Small intestine (tissue), 7 donors: ENCODE measurements around the gene MICU2. TPM values are rescaled to one million over a fixed set of nuclear protein-coding genes. Genes with fewer than 3 reads are reported as not detected.

ENCODE experiments used
- DNase-seq, 2 donors: peaks; one replicate each; pipeline versions ENCODE4 v3.0.0 to v3.0.0-alpha.2; 2013
- FAIRE-seq: peaks from 2 replicates; lab custom pipeline; 2012; peaks lifted over from hg19 to GRCh38; lab: Jason Lieb, UNC
- H3K27ac ChIP-seq, 3 donors: one replicate each; pipeline ENCODE4 v1.5.1; 2013; ENCODE audit warnings: low read length in 2 of 3, mild to moderate bottlenecking in 2 of 3, control low read depth in 1 of 3, inconsistent platforms in 1 of 3, low read depth in 1 of 3, moderate library complexity in 1 of 3
- H3K27me3 ChIP-seq, 3 donors: one replicate each; pipeline ENCODE4 v1.6.1; 2013; ENCODE audit warnings: low read length in 3 of 3, inconsistent platforms in 1 of 3; ENCODE audit not compliant: control insufficient read depth in 3 of 3, insufficient read depth in 3 of 3
- H3K36me3 ChIP-seq, 3 donors: one replicate each; pipeline ENCODE4 v1.6.1; 2013; ENCODE audit warnings: low read length in 3 of 3, inconsistent platforms in 1 of 3, low read depth in 1 of 3, mild to moderate bottlenecking in 1 of 3, moderate library complexity in 1 of 3; ENCODE audit not compliant: control insufficient read depth in 3 of 3, insufficient read depth in 2 of 3
- H3K4me1 ChIP-seq, 3 donors: one replicate each; pipeline ENCODE4 v1.6.1; 2013; ENCODE audit warnings: low read length in 2 of 3, inconsistent platforms in 1 of 3, low read depth in 1 of 3, mild to moderate bottlenecking in 1 of 3, moderate library complexity in 1 of 3; ENCODE audit not compliant: control insufficient read depth in 3 of 3, insufficient read depth in 2 of 3
- H3K4me3 ChIP-seq, 3 donors: one replicate each; pipeline ENCODE4 v1.5.1; 2013; ENCODE audit warnings: low read length in 3 of 3, control low read depth in 1 of 3, inconsistent platforms in 1 of 3, low read depth in 1 of 3, mild to moderate bottlenecking in 1 of 3, moderate library complexity in 1 of 3
- H3K9me3 ChIP-seq, 2 donors: one replicate each; pipeline ENCODE4 v1.6.1; 2013; ENCODE audit warnings: low read depth in 1 of 2, low read length in 1 of 2; ENCODE audit not compliant: control insufficient read depth in 2 of 2, insufficient read depth in 1 of 2
- WGBS, 3 donors: extraction: QIAGEN DNeasy Blood & Tissue Kit; methylation state at CpG; one replicate each; pipeline ENCODE4 v1.1.7; 2013; 5-methylcytosine and 5-hydroxymethylcytosine counted together
- polyA plus RNA-seq, 4 donors: library from polyadenylated mRNA; stranded (reverse) in 3 of 4; unstranded in 1 of 4; fragments of 200-250 nt in 3 of 4; fragments of 120-200 nt in 1 of 4; gene quantifications; one replicate each; pipeline versions ENCODE4 v1.2.1 to v1.2.3, GENCODE V29; 2013
- donor health status: healthy with polysubstance abuse.
- donor health status: control.
- donor health status: control.
- donor health status: Bipolar disorder and iron deficiency.
- donor health status: healthy.

The MICU2 gene
- polyA plus RNA-seq, 4 donors = 33.8 to 53.6 (median 46.7) TPM

- DNase-seq = peak; percentile 64 to 65
- Histone ChIP-seq H3K36me3 (no peaks in the 10 kb centered on the region), H3K27ac (no peak overlapping the region), H3K4me3 (peak overlapping the region in 1 of 3 donors; percentile 7), H3K4me1 (no peaks in the 10 kb centered on the region), H3K27me3 (no peaks in the 10 kb centered on the region), H3K9me3 (no peaks in the 10 kb centered on the region)
- WGBS, 3 donors = 21 to 46% (median 34%) methylated on average over 8 of the region's 8 CpGs
- no peak for FAIRE-seq
Measured at GRCh38 chr13:21625366-21625765, 21.4 kb upstream of the MICU2 start.

GRCh38 chr13:21620861-21621260 lies 16.9 kb upstream of the MICU2 start:
- Histone ChIP-seq H3K27ac (no peak overlapping the region), H3K9me3 (no peaks in the 10 kb centered on the region), H3K36me3 (no peaks in the 10 kb centered on the region), H3K27me3 (no peaks in the 10 kb centered on the region), H3K4me3 (no peak overlapping the region), H3K4me1 (peaks cover 0 to 8% (median 0%) of the 10 kb centered on the region in 3 donors)
- 50 to 72% (median 69%) methylated on average over 3 of the region's 3 CpGs for WGBS, 3 donors
- no peak for FAIRE-seq
- DNase-seq = no peak

- no peaks in the 10 kb centered on the region for H3K9me3 ChIP-seq
- no peak for FAIRE-seq
- WGBS, 3 donors = 74 to 84% (median 83%) methylated on average over 3 of the region's 3 CpGs
Measured at GRCh38 chr13:21619633-21620220, 15.8 kb upstream of the MICU2 start.

GRCh38 chr13:21616880-21617279 lies 12.9 kb upstream of the MICU2 start:
- Histone ChIP-seq H3K36me3 (no peaks in the 10 kb centered on the region), H3K9me3 (no peaks in the 10 kb centered on the region), H3K27me3 (no peaks in the 10 kb centered on the region), H3K27ac (peak overlapping the region; percentile 11 to 80 (median 17)), H3K4me1 (peaks cover 0 to 8% (median 0%) of the 10 kb centered on the region in 3 donors), H3K4me3 (peak overlapping the region in 2 of 3 donors; percentile 33 to 45)
- 3 to 48% (median 23%) methylated on average over 3 of the region's 3 CpGs for WGBS, 3 donors
- DNase-seq (peak; percentile 72 to 78), FAIRE-seq (no peak)

More at GRCh38 chr13:21619633-21620220, 15.8 kb upstream of the MICU2 start:
- Histone ChIP-seq H3K4me3 (no peak overlapping the region), H3K4me1 (peaks cover 0 to 8% (median 0%) of the 10 kb centered on the region in 3 donors), H3K36me3 (no peaks in the 10 kb centered on the region), H3K27ac (no peak overlapping the region), H3K27me3 (no peaks in the 10 kb centered on the region)
- no peak for DNase-seq

- H3K27ac ChIP-seq = peak overlapping the region in 1 of 3 donors; percentile 80
- peak overlapping the region in 1 of 3 donors; percentile 36 for H3K4me3 ChIP-seq
- no peaks in the 10 kb centered on the region for H3K27me3 ChIP-seq
- WGBS, 3 donors = 24 to 52% (median 49%) methylated on average over 5 of the region's 5 CpGs
- peak in 1 of 2 donors; percentile 14 for DNase-seq
- H3K9me3 ChIP-seq = no peaks in the 10 kb centered on the region
- FAIRE-seq = no peak
- H3K36me3 ChIP-seq = no peaks in the 10 kb centered on the region
- H3K4me1 ChIP-seq = peaks cover 0 to 8% (median 0%) of the 10 kb centered on the region in 3 donors
Measured at GRCh38 chr13:21616205-21616866, 12.4 kb upstream of the MICU2 start.

GRCh38 chr13:21615427-21615826 lies 11.5 kb upstream of the MICU2 start:
- Histone ChIP-seq H3K36me3 (no peaks in the 10 kb centered on the region), H3K27ac (no peak overlapping the region), H3K27me3 (no peaks in the 10 kb centered on the region), H3K4me3 (no peak overlapping the region), H3K4me1 (peaks cover 0 to 8% (median 0%) of the 10 kb centered on the region in 3 donors), H3K9me3 (no peaks in the 10 kb centered on the region)
- 69 to 82% (median 77%) methylated on average over 2 of the region's 2 CpGs for WGBS, 3 donors
- DNase-seq (no peak), FAIRE-seq (no peak)

- H3K9me3 ChIP-seq = no peaks in the 10 kb centered on the region
- FAIRE-seq (no peak), DNase-seq (no peak)
- H3K4me1 ChIP-seq = peaks cover 0 to 8% (median 0%) of the 10 kb centered on the region in 3 donors
- WGBS, 3 donors = 88 to 91% (median 88%) methylated on average over 4 of the region's 4 CpGs
- no peak overlapping the region for H3K27ac ChIP-seq
- H3K27me3 ChIP-seq = no peaks in the 10 kb centered on the region
- no peak overlapping the region for H3K4me3 ChIP-seq
- H3K36me3 ChIP-seq = no peaks in the 10 kb centered on the region
Measured at GRCh38 chr13:21613791-21614190, 9.8 kb upstream of the MICU2 start.

- Histone ChIP-seq H3K36me3 (no peaks in the 10 kb centered on the region), H3K4me1 (peaks cover 0 to 4% (median 0%) of the 10 kb centered on the region in 3 donors), H3K9me3 (no peaks in the 10 kb centered on the region), H3K27me3 (peaks cover 0 to 2% (median 0%) of the 10 kb centered on the region in 3 donors), H3K4me3 (no peak overlapping the region), H3K27ac (no peak overlapping the region)
- DNase-seq = no peak
- 93 to 96% (median 94%) methylated on average over 21 of the region's 21 CpGs for WGBS, 3 donors
- no peak for FAIRE-seq
Measured at GRCh38 chr13:21611385-21611784, 7.4 kb upstream of the MICU2 start.
